Astrocyte (in vitro differentiated cells and primary cell): ENCODE data around the gene TAAR9. TPM values are rescaled to one million over a fixed set of nuclear protein-coding genes. Genes with fewer than 3 reads are reported as not detected.

Experiments used
- DNase-seq: peaks from one replicate; pipeline ENCODE4 v3.0.0-alpha.2; 2010; ENCODE audit warnings: low read depth
- FAIRE-seq: peaks from 2 replicates; lab custom pipeline; 2011; peaks lifted over from hg19 to GRCh38; lab: Jason Lieb, UNC
- H2AFZ ChIP-seq: 2 replicates; pipeline ENCODE4 v1.6.0; 2012; ENCODE audit warnings: low read depth, low read length, inconsistent platforms
- H3K27ac ChIP-seq: 2 replicates; pipeline ENCODE4 v1.5.1; 2011; ENCODE audit warnings: low read depth, low read length, inconsistent platforms
- H3K27me3 ChIP-seq: 2 replicates; pipeline ENCODE4 v1.6.0; 2011; ENCODE audit warnings: low read length, inconsistent platforms; ENCODE audit not compliant: insufficient read depth
- H3K36me3 ChIP-seq: 2 replicates; pipeline ENCODE4 v1.5.1; 2011; ENCODE audit warnings: low read length, inconsistent platforms; ENCODE audit not compliant: insufficient read depth
- H3K4me1 ChIP-seq: 2 replicates; pipeline ENCODE4 v1.5.1; 2011; ENCODE audit warnings: low read length, inconsistent platforms; ENCODE audit not compliant: insufficient read depth
- H3K4me2 ChIP-seq: 2 replicates; pipeline ENCODE4 v1.6.0; 2012; ENCODE audit warnings: low read length, inconsistent platforms
- H3K4me3 ChIP-seq: 2 replicates; pipeline ENCODE4 v1.5.1; 2011; ENCODE audit warnings: low read depth, mild to moderate bottlenecking, low read length, inconsistent platforms; ENCODE audit not compliant: insufficient read depth
- H3K79me2 ChIP-seq: 2 replicates; pipeline ENCODE4 v1.6.0; 2012; ENCODE audit warnings: mild to moderate bottlenecking, low read length, inconsistent platforms; ENCODE audit not compliant: insufficient read depth
- H3K9ac ChIP-seq: 2 replicates; pipeline ENCODE4 v1.6.0; 2012; ENCODE audit warnings: mild to moderate bottlenecking, low read length, inconsistent platforms
- H3K9me3 ChIP-seq: 2 replicates; pipeline ENCODE4 v1.5.1; 2012; ENCODE audit warnings: low read depth, mild to moderate bottlenecking, low read length, inconsistent platforms; ENCODE audit not compliant: insufficient read depth
- H4K20me1 ChIP-seq: 2 replicates; pipeline ENCODE4 v1.6.0; 2012; ENCODE audit warnings: low read length, inconsistent platforms; ENCODE audit not compliant: insufficient read depth
- H3K27ac Mint-ChIP-seq: one replicate; pipeline ENCODE4 v1.8.0; 2021; ENCODE audit warnings: mild to moderate bottlenecking, mixed read lengths; ENCODE audit not compliant: unreplicated experiment
- H3K27me3 Mint-ChIP-seq: one replicate; pipeline ENCODE4 v1.8.0; 2021; ENCODE audit warnings: low read depth, mixed read lengths; ENCODE audit not compliant: unreplicated experiment
- H3K36me3 Mint-ChIP-seq: one replicate; pipeline ENCODE4 v1.8.0; 2021; ENCODE audit warnings: low read depth, mixed read lengths; ENCODE audit not compliant: unreplicated experiment
- H3K4me1 Mint-ChIP-seq: one replicate; pipeline ENCODE4 v1.8.0; 2021; ENCODE audit warnings: low read depth, mixed read lengths; ENCODE audit not compliant: unreplicated experiment
- H3K4me3 Mint-ChIP-seq: one replicate; pipeline ENCODE4 v1.8.0; 2021; ENCODE audit warnings: mild to moderate bottlenecking, moderate library complexity, mixed read lengths; ENCODE audit not compliant: unreplicated experiment
- H3K9me3 Mint-ChIP-seq: one replicate; pipeline ENCODE4 v1.8.0; 2021; ENCODE audit warnings: mild to moderate bottlenecking, mixed read lengths; ENCODE audit not compliant: unreplicated experiment
- CTCF ChIP-seq: IDR thresholded peaks from 2 replicates; pipeline ENCODE4 v1.5.1; 2011; ENCODE audit warnings: low read depth, mild to moderate bottlenecking, inconsistent platforms, low read length, moderate library complexity; ENCODE audit not compliant: insufficient read depth
- EZH2 ChIP-seq: IDR thresholded peaks from 2 replicates; pipeline ENCODE4 v1.6.1; 2012; ENCODE audit warnings: mild to moderate bottlenecking, low read length, inconsistent platforms; ENCODE audit not compliant: insufficient read depth
- total RNA-seq: library from RNA; stranded (reverse); gene quantifications from 2 replicates; pipeline ENCODE4 v1.2.1, GENCODE V29; 2021

The TAAR9 gene
- total RNA-seq, 1 donor from 2014 or later: not detected

GRCh38 chr6:132544826-132545225 lies 6.7 kb downstream of the TAAR9 start:
- Histone ChIP-seq H3K79me2 (no peaks in the 10 kb centered on the region), H3K36me3 (no peaks in the 10 kb centered on the region), H3K4me3 (no peak overlapping the region), H3K27me3 (peaks cover 6% of the 10 kb centered on the region), H3K4me1 (no peaks in the 10 kb centered on the region), H3K9me3 (no peaks in the 10 kb centered on the region), H4K20me1 (no peaks in the 10 kb centered on the region), H2AFZ (no peak overlapping the region), H3K27ac (no peak overlapping the region), H3K9ac (no peak overlapping the region), H3K4me2 (no peak overlapping the region)
- Mint-ChIP-seq H3K27me3 (no peaks in the 10 kb centered on the region), H3K27ac (no peak overlapping the region), H3K9me3 (no peaks in the 10 kb centered on the region), H3K4me3 (no peak overlapping the region), H3K36me3 (no peaks in the 10 kb centered on the region), H3K4me1 (peaks cover 5% of the 10 kb centered on the region)
- FAIRE-seq: no peak
- DNase-seq: no peak
- TF ChIP-seq EZH2 (no peak), CTCF (no peak)

GRCh38 chr6:132548746-132549463 lies 10.8 kb downstream of the TAAR9 start:
- Histone ChIP-seq H4K20me1 (no peaks in the 10 kb centered on the region), H3K4me3 (no peak overlapping the region), H3K27ac (no peak overlapping the region), H3K79me2 (no peaks in the 10 kb centered on the region), H3K4me2 (no peak overlapping the region), H3K36me3 (no peaks in the 10 kb centered on the region), H3K27me3 (peaks cover 8% of the 10 kb centered on the region), H3K9me3 (no peaks in the 10 kb centered on the region), H3K9ac (no peak overlapping the region), H3K4me1 (no peaks in the 10 kb centered on the region), H2AFZ (no peak overlapping the region)
- TF ChIP-seq EZH2: no peak
- TF ChIP-seq CTCF: no peak
- Mint-ChIP-seq H3K9me3 (no peaks in the 10 kb centered on the region), H3K27ac (no peak overlapping the region), H3K36me3 (no peaks in the 10 kb centered on the region), H3K27me3 (no peaks in the 10 kb centered on the region), H3K4me1 (peaks cover 5% of the 10 kb centered on the region), H3K4me3 (no peak overlapping the region)
- no peak for FAIRE-seq
- DNase-seq: no peak

DNA sequence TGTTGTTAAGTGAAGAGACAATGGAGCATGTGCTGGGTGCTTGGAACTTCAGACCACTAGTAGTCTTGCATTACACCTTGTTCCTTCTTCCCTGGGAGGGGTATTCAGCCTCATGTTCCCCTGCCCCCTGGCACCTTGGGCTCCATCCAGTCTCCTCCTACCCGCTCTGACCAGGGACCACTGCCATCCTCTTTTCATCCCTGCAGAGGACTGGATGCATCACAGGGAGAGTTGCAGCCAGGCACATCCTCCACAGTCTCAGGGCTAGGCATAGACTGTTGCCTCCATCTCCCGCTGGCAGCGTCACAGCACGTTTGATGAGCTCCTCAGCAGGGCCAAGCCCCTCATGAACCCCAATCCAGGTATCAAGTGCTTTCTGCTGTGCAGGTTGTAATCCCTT lies 13.1 kb downstream of the TAAR9 start:
- Mint-ChIP-seq H3K27me3 (no peaks in the 10 kb centered on the region), H3K4me3 (no peak overlapping the region), H3K36me3 (no peaks in the 10 kb centered on the region), H3K9me3 (no peaks in the 10 kb centered on the region), H3K4me1 (peaks cover 5% of the 10 kb centered on the region), H3K27ac (no peak overlapping the region)
- Histone ChIP-seq H3K36me3 (no peaks in the 10 kb centered on the region), H3K4me2 (no peak overlapping the region), H3K9me3 (no peaks in the 10 kb centered on the region), H3K27ac (no peak overlapping the region), H3K9ac (no peak overlapping the region), H3K4me1 (no peaks in the 10 kb centered on the region), H2AFZ (no peak overlapping the region), H3K79me2 (no peaks in the 10 kb centered on the region), H3K27me3 (peaks cover 8% of the 10 kb centered on the region), H3K4me3 (no peak overlapping the region), H4K20me1 (no peaks in the 10 kb centered on the region)
- DNase-seq (no peak), FAIRE-seq (no peak)
- no peak for TF ChIP-seq EZH2
- TF ChIP-seq CTCF: no peak
